Kidney tubule cell (primary cell): Measurements from ENCODE around the gene ANKRD28.
"Not testable (repeated sequence)": the region's sequence is repeated elsewhere in the genome, so short reads cannot be mapped to it uniquely, and the experiment has no call there.

Experiments used
- DNase-seq: peaks from one replicate; pipeline ENCODE4 v3.0.0-alpha.2; 2018; ENCODE audit warnings: low spot score

ANKRD28 gene

GRCh38 chr3:15803921-15804320 lies 6.1 kb upstream of the ANKRD28 start:
- no peak for DNase-seq

- no peak for DNase-seq
Measured at GRCh38 chr3:15801298-15801697, 3.5 kb upstream of the ANKRD28 start.

- no peak for DNase-seq
Measured at GRCh38 chr3:15800780-15801179, 3.0 kb upstream of the ANKRD28 start.

GRCh38 chr3:15800327-15800726 lies 2.5 kb upstream of the ANKRD28 start:
- DNase-seq = no peak

GRCh38 chr3:15798533-15799245 lies 910 bp upstream of the ANKRD28 start:
- no peak for DNase-seq

GRCh38 chr3:15796771-15797641 lies 773 bp downstream of the ANKRD28 start:
- peak; percentile 69 for DNase-seq

- peak; percentile 64 for DNase-seq
Measured at GRCh38 chr3:15796331-15796730, 1.4 kb downstream of the ANKRD28 start.

- DNase-seq = peak; percentile 75
Measured at GRCh38 chr3:15795651-15796308, 2.0 kb downstream of the ANKRD28 start.

- DNase-seq = peak; percentile 2
Measured at GRCh38 chr3:15794842-15795650, 2.7 kb downstream of the ANKRD28 start.

- peak; percentile 50 for DNase-seq
Measured at GRCh38 chr3:15794303-15794771, 3.4 kb downstream of the ANKRD28 start.

- no peak for DNase-seq
Measured at GRCh38 chr3:15791525-15791924, 6.3 kb downstream of the ANKRD28 start.

GRCh38 chr3:15787941-15788340 lies 9.8 kb downstream of the ANKRD28 start:
- DNase-seq = no peak

- no peak for DNase-seq
Measured at GRCh38 chr3:15787526-15787925, 10.3 kb downstream of the ANKRD28 start.

- DNase-seq = no peak
Measured at GRCh38 chr3:15783361-15783969, 14.3 kb downstream of the ANKRD28 start.

GRCh38 chr3:15782429-15782828 lies 15.3 kb downstream of the ANKRD28 start:
- no peak for DNase-seq

- DNase-seq = no peak
Measured at GRCh38 chr3:15781637-15782402, 16.0 kb downstream of the ANKRD28 start.

- peak; percentile 5 for DNase-seq
Measured at GRCh38 chr3:15781131-15781530, 16.6 kb downstream of the ANKRD28 start.

- no peak for DNase-seq
Measured at GRCh38 chr3:15779111-15779510, 18.7 kb downstream of the ANKRD28 start.

GRCh38 chr3:15778332-15778858 lies 19.4 kb downstream of the ANKRD28 start:
- DNase-seq = no peak

GRCh38 chr3:15774931-15775560 lies 22.7 kb downstream of the ANKRD28 start:
- not testable (repeated sequence) for DNase-seq
